Renal cortical epithelial cell (primary cell): Measurements from ENCODE around the gene ADCY1. TPM values are rescaled to one million over a fixed set of nuclear protein-coding genes. Genes with fewer than 3 reads are reported as not detected.

Experiments used
- DNase-seq: peaks from one replicate; pipeline ENCODE4 v3.0.0-alpha.2; 2011; ENCODE audit warnings: low read depth
- total RNA-seq: library from RNA; depleted of rRNA; stranded (reverse); fragments of >200 nt; gene quantifications from 2 replicates; pipeline ENCODE4 v1.2.3, GENCODE V29; 2014

ADCY1 gene
- total RNA-seq, 1 donor from 2014 or later = 0.10 TPM

DNA sequence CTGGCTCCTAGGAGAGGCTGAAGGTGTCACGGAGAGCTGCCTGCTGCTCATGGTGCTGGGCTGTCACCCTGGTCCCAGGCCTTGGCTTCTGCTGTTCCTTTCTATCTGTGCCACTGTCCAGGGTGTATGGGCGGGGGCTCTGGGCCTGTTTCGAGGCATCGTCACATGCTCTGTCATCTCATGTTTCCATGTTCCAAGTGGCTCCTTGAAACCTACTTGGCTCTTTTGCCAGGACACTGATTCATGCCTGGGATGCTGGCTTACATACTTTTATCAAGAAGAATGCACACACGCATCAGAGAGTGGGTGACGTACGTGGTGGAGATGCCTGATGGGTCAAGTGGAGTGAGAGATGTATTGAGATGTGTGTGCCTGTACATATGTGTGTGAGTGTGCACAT lies 50.9 kb downstream of the ADCY1 start:
- DNase-seq = no peak

DNA sequence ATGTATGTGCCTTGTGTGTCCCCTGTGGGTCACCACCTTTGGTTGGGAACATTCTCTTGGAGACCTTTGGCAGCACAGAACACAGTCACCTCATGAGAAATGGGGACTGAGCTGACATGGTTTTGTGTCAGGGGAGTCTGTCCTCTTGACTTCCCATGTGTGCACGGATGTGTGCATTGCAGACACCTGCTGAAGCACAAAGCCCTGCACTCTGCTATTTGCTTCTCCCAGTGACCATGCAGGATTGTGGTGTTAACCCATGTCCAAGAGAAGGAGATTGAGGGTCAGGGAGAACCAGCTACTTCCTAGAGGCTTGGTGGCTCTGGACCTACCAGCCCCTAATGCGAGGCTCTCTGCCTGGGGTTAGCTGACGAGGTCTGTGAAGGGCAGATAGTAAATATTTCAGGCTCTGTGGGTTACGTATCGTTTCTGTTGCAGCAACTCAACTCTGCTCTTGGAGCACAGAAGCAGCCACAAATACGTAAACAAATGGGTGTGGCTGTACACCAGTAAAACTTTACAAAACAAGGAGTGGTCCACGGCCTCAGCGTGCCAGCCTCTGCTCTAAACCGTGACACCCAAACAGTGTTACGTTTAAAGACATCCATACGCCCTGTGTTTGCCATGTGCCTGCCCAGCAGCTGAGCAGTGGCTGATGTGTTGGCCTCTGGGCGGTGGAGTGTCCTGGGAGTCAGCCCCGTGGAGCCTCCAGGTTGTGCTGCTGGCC lies 51.7 kb downstream of the ADCY1 start:
- no peak for DNase-seq

DNA sequence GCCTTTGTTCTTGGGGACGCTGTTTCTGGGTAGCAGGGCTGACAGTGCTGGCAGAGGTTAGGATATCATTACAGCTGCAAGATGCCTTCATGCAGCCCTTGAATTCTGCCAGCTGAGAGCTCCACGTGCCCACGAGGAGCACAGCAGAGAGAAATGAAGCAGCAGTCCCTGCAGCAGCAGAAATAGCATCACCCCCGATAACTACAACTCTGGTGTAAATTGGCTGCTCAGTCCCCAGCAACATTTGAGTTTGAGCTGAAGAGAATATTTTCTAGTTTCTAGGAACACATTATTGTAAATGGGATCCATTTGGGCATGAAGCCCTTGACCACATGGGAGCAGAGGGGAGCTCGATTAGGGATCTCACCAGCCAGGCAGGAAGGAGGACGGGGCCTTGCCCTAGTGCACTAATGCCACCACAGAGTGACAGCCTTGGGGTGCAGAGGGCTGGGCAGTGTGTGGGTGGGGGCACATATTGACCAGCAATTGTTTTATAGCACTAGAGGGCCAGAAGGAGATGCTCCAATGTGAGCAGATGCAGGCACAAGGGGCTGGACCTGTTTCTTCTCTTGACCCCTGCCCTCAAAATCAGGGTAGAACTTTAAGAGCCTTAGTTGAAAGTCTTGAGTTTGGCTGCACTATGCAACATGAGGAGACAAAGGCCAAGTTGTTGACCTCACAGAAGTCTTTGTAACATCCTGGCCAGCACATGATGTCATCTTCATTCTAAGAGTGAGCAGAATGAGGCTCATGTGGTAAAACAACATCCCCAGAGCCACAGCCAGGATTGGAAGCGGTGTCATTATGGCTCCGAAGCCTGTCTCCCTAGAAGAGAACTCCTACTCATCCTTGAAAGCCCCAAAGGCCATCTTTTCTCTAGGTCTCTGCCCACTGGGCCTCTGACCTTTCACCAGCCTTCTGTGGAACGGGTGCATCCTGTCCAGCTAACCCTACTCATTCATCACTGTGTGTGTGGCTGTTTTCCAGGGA lies 52.6 kb downstream of the ADCY1 start:
- no peak for DNase-seq

DNA sequence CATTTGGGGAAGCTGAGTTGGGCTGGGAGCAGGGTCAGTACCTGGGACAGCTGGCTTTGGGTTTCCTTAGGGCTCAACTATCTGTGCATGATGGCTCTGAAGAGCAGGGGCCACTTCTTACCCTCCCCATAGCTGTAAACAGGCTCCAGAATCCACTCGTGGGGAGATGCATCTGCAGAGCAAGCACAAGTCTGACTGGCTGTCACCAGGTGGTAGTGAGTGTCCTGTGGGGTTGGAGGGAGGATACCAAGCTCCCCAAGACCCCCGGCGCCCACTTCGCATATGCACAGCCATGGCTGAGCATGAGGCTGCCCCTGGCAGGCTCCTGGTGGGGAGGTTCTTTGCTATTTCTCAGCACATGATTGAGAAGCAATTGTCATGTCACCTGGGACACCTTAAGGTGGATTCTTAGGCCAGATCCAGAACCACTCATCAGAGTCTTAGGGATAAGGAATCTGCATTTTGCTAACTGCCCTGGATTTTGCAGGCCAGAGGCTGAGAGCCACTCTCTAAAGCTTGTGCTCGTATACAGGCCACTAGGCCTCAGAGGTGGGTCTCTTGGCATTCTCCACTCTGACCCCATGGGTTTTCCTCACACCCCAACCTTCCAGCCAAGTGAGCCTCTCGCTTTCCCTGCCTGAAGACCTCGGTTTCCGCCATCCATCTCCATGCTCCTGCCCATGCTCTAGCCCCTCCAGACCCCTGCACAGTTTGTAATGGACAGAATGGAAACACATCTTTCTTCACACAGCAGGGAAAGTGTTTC lies 53.7 kb downstream of the ADCY1 start:
- DNase-seq = no peak

DNA sequence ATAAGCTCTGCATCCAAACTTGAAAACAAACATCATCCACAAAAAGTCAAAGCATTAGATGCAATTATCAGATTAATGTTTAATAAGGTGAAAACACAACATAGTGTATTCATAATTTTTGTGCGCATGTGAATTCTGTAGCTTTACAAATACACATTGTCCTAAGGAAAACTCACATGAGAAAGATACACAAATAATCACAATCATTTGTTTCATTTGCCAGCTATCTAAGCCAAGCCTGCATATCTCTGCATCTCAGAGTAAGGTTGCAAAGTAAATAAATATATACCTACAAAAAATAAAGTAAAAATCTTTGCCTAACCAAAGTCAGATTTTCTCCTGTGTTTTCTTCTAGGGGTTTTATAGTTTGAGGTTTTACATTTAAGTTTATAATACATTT lies 57.4 kb downstream of the ADCY1 start:
- no peak for DNase-seq

DNA sequence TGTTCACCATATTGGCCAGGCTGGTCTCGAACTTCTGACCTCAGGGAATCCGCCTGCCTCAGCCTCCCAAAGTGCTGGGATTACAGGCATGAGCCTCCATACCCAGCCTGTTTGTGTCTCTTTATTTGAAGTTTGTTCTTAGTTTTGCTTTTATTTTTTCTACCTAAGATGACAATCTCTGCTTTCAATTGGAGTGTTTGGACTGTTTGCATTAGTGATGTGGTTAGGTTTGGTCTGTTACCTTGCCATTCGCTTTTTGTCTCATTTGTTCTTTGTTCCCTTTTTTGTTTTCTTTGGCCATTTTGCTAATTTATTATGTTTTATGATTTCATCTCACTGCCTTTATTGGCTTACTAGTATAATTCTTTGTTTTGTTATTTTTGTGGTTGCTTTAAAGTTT lies 62.6 kb downstream of the ADCY1 start:
- DNase-seq = no peak

DNA sequence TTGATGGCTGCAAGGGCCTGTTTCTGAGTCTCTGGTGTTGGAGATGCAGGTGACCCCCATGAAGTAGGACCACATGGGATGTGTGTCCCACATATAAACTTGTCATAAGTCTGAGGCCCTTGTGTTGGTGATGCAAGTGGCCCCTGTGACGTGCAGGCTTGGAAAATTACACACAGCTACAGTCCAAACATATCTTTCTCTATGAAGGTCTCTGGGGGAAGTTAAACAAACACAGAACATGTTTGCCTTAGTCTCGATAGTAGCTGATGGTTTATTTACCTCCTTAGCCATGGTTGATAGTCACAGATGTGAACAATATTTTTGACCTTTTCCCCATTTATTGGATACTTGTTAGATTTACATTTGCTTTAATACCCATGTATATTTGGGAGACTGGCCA lies 64.7 kb downstream of the ADCY1 start:
- no peak for DNase-seq

DNA sequence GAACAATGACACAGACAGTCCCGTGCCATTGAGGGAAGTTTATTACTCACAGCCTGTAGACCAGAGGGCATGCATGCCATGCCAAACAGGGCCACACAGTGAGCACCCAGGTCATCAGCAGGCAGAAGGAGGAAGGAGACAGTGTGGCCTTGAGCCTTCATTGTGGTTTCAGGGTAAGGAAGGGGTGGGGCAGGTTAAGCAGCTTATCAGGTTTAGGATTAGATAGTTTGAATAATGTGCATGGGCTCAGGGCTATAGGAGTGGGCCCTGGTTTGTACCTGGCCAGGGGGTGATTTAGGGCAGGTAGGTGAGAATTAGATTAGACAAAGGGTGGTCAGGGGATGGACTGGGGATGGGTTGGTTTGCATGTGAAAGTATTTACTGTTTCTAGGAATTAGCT lies 67.9 kb downstream of the ADCY1 start:
- DNase-seq = no peak

DNA sequence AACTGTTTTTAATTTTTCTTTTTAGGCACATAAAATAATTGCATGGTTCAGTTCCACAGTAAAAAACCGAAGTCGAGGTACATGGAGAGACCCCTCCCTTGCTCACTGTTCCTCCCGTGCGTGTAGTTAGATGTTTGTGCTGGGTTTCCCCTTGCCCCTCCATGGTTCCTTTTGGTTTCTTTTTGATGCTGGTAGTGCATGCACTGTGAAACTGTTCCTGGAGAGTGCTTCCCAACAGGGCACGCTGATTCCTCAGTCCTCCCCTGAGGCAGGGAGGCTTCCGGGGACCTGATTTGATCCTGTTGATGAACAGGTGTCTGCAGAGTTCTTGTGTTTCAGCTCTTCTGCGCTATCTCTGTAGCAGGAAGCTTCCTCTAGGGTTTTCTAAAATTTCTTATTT lies 69.5 kb downstream of the ADCY1 start:
- DNase-seq = no peak

DNA sequence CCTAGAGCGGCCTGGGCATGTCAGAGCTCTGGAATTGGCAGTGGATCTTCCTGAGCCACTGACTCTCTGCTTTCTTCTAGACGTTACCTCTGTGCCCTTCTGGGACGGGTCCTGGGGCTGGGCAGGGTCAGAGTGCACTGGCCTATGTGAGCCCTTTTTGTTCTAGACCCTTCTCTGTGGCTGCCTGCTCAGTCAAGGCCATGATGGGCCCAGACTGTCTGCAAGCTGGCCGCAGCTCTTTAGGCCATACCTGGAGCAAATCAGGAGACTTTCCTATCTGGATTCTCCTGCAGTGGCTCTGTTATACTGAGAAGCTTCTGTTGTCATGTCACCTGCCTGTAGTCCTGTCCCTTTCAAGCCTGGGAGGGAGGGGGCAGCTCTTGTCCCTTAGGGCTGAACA lies 70.1 kb downstream of the ADCY1 start:
- no peak for DNase-seq

DNA sequence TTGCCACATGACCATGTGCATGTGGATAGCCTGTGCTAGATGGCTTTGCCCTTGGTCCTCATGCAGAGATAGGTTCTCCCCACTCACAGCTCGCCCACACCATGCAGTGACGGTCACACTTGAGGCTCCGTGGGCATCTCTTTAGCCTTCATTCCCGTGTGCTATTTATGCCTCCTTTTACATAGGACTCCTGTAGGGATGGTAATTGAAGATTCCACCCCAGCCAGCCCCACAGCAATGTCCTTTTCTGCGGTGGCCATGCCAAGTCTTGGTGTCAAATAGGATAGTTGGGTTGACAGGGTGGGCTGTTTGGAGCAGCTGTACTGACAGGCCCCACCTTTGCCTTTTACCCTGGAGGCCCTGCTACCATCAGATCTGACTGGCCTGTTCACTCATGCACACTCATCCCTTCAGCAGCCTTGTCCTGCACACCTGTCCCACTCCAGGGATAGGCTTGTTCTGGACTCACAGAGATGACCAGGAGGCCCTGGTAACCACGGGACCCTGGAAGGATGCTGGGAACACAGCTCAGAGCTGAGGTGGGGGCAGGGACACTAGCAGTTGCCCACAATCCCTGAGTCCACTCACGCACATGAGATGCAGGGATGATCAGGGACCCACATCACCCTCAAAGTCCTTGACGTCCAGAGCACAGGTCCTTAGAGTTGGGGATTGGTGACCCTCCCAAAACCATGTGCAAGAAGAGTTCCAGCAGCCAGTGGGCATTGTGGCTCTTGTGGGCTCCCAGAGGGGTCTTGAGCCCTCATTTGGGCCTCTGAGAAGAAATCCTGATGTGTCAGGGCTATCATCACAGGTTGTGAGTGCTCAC lies 71.2 kb downstream of the ADCY1 start:
- no peak for DNase-seq

DNA sequence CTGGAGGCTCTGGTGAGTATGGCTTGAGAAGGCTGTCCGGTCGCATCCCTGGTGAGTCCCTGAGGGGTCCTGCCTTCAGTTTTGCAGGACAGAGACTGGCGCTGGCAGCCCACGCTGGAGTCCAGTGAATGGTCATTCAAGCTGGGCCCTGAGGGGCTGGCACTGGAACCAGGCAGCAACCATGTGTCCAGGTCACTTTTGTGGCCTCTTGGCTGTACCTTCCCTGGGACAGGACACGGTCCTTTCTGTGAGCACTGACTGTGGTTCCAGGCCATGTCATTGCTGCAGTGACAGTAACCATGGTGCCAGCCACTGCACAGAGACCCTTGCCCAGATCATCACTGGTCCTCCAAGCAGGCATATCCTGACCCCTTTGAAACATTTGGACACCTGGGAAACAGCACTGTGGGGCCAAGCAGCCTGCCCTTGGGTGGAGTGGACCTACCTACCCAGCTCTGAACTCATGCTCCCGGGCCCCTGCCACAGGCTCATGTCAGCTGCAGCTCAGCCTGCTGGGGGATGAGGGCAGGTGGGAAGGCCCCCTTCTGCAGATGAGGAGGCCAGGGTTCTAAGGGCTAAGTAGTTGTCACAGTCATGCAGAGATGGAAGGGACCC lies 72.1 kb downstream of the ADCY1 start:
- DNase-seq = no peak

DNA sequence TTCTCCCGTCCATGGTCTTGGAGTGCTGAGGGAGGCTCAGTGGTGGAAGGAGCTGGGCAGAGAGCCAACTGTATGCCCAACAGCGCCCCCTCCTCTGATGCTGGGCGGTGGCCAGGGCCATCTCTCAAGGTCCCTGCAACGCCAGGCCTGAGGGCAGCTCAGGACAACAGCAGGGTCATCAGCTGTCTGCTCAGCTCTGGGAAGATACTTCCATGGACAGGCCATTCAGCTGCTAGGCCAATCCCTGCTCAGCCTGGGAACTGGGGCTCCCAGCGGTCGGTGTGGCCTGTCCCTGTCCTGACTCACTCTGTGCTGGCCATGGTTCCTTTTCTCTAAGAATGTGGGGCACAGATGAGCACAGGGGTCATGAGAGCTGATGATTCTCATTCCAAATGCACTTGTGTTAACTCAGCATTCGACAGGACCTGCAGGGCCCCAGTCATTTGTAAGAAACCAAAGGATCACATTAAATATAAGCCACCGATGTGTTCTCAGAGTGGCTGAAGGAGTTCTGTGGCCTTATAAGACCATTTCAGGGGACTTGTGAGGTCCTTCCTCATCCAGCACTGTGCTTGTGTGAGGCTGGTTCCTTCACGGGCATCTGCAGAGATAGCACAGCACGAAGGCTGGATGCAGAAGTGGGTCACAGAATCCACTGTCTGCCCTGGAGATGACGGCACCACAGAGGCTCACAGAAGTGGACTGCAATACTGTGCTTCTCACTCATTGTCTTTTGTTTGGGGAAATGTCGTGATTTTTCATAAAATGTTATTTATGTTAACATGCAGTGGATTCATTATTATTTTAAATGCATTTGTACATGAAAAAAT lies 73.0 kb downstream of the ADCY1 start:
- no peak for DNase-seq

DNA sequence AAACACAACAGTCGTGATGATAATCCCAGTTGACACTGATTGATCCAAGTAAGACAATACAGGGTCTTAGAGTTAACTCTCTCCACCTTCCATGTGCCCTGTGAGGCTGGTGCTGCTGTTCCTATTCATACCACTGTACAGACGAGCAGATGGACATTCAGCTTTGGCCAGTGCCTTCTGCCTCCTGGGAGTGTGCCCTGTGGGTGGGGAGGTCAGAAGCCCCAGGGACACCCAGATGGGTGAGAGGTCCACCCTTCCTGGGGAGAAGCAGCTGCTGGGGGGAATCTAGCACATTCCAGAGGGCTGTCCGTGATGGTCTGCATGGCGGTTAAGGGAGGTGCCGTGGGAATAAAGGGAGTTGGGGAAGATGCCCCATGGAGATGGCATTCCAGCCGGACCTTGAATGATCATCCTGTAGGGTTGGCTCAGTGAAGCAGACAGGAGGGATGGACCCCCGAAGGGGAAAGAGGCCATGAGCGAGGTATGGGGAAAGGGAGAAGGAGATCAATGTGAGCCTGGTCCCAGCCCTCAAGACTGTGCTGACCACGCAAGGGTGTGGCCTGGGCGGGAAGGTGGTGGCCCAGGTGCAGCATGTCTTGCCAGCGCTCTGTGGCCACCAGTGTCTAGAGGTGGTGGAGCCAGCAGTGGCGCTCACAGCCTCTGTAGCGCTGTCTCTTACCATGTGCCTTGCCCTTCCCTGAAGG lies 74.0 kb downstream of the ADCY1 start:
- DNase-seq = no peak

DNA sequence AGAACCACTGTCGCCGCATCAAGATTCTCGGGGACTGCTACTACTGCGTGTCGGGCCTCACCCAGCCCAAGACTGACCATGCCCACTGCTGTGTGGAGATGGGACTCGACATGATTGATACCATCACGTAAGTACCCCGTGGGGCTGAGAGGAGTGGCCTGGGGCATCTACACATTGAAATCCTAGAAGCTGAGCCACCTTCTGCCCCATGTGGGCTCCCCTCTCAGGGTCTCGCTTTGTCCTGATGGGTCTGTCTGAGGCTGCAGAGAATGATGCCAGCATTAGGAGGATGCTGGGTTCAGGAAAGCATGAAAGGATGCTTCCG lies 74.5 kb downstream of the ADCY1 start:
- no peak for DNase-seq

DNA sequence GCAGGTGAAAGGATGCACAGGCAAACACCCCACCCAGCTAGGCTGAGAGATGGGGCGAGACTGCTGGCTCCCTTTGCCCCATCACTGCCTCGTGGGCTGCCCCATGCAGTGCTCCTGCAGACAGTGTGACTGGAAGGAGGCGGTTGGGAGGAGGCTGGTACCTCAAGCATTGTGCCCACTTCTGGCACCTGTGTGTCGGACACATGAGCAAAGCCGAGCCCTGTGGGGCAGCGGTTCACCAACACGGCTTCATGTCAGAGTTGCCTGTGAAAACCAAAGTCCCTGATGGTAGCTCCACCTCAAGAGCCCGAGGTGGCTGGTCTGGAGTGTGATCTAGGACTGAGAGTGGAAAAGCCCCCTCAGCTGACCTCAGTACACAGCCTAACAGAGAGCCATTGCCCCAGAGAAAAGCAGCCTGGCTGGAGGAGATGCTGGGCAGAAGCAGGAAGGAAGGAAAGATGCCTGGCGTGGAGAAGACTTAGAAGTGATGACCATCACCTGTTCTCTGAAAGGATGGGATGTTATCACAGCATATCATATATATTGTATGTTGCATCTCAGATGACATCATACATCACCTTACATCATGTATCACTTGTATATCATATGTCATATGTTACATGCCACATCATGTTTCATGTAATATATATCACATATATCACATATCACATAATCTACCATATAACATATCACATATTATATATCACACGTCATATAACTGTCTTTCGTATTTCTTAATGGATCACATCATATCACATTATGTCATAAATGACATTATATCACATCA lies 75.6 kb downstream of the ADCY1 start:
- no peak for DNase-seq

DNA sequence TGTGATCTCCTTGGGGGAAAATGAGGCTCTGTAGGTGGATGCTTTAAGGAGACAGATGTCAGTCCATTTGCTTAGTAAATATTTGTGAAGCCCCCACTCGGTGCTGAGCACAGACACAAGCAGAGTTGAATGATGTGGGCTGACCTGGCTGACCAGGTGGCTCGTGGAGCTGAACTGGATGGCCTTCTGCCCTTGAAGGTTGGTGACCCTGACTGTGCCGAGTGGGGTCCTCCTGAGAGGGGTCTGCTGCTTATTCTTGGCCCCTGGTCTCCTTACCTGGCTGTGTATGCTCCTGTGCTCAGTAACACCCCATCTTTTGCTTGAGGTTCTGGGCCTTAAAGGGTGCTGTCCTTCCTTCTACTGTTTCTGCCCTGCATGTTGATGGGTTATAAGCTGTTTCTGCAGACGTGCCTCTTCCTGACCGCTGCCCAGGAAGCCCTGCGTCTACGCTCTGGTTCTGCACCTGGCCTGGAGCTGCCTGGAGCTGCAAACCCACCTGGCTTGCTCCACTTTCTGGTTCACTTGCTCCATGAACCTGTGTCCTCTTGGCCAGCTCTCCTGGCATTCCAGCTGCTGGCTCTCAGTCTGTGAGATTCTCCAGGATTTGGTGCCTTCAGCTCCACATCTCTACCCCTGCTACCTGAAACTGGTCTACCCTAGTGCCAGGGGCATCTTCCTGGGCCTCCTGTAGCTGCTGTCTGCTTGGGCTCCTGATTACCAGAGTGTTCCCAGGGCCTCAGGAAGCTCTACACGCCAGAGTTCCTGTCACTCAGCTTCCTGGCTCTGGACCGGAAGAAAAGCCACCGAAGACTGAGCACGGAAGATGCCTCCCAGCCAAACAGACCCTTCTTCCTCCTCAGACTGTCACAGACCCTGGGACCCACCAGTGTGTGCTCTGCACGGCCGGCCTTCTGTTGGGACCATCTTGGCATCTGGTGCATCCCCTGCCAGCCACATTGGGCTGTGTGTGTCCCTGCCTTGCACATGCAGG lies 76.5 kb downstream of the ADCY1 start:
- DNase-seq = no peak

DNA sequence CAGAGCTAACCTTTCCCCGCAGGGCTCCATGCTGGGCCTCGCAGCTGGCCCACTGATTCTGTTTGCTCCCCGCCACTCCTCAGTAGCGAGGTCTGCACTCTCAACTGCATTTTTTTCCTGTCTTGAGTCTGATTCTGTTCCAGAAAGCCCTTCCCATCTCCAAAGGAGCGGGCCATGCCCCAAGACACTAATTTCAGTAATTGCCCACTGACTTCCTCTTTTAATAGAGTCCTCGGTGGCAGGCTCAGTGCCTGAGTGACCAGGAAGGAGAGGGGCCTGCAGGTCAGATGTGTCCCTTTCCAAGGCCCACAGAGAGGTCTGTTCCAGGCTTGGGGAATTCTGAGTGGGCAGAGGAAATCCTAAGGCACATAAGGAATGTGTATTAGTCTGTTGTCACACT lies 77.4 kb downstream of the ADCY1 start:
- DNase-seq = no peak
